GM12878 (cell line): ENCODE data around the gene PARN. TPM values are rescaled to one million over a fixed set of nuclear protein-coding genes. Genes with fewer than 3 reads are reported as not detected.

Experiments
- ATAC-seq: fragments of 200-7000 bp; cut with Tn5 transposase; 3 replicates; pipeline ENCODE4 v1.9.1; 2020; ENCODE audit warnings: mild to moderate bottlenecking, moderate library complexity
- BruUV-seq: library from RNA; stranded (reverse); fragments of 400-500 nt; replicated peaks from 2 replicates; lab custom pipeline; 2021; lab: Mats Ljungman, UMichigan
- CTCF ChIA-PET: fragments of 300-600 bp; sonication (Branson Sonifier 250); formaldehyde crosslinking; extraction: SDS; loops from one replicate; lab custom pipeline; 2021; ENCODE audit warnings: inconsistent platforms; lab: Yijun Ruan, JAX
- POLR2A ChIA-PET: fragments of 350-600 bp; formaldehyde crosslinking; extraction: SDS; loops from one replicate; lab custom pipeline; 2021; ENCODE audit warnings: inconsistent platforms; lab: Charles Lee
- RAD21 ChIA-PET: fragments of 300-600 bp; sonication (Branson Sonifier 250); formaldehyde crosslinking; loops from one replicate; lab custom pipeline; 2023; ENCODE audit warnings: antibody characterized with exemption; ENCODE audit not compliant: unreplicated experiment; lab: Charles Lee
- SMC1A ChIA-PET: fragments of 300-600 bp; sonication (Branson Sonifier 250); formaldehyde crosslinking; loops from one replicate; lab custom pipeline; 2023; ENCODE audit not compliant: unreplicated experiment, uncharacterized antibody; lab: Charles Lee
- DNase-seq: peaks from one replicate; pipeline ENCODE4 v3.0.0-alpha.2; 2011; ENCODE audit warnings: low read depth, low spot score
- FAIRE-seq: peaks from 3 replicates; lab custom pipeline; 2011; peaks lifted over from hg19 to GRCh38; lab: Jason Lieb, UNC
- H2AFZ ChIP-seq: 2 replicates; pipeline ENCODE4 v1.6.0; 2011; ENCODE audit warnings: low read depth, low read length, control low read depth; ENCODE audit not compliant: control insufficient read depth
- H3K27ac ChIP-seq: 2 replicates; pipeline ENCODE4 v1.5.1; 2011; ENCODE audit warnings: control low read depth; ENCODE audit not compliant: control insufficient read depth, insufficient read depth
- H3K27me3 ChIP-seq, 2 experiments: replicated peaks in 1 of 2; 2 replicates each; pipeline versions ENCODE4 v1.6.0 to v1.6.1; 2011; ENCODE audit warnings: low read length in 1 of 2; ENCODE audit not compliant: control insufficient read depth in 2 of 2, insufficient read depth in 2 of 2
- H3K36me3 ChIP-seq, 2 experiments: 2 replicates each; pipeline ENCODE4 v1.5.1; 2011; ENCODE audit warnings: low read length in 1 of 2; ENCODE audit not compliant: control insufficient read depth in 2 of 2, insufficient read depth in 2 of 2
- H3K4me1 ChIP-seq: 2 replicates; pipeline ENCODE4 v1.6.1; 2011; ENCODE audit warnings: mild to moderate bottlenecking, low read length, moderate library complexity, mixed read lengths; ENCODE audit not compliant: control insufficient read depth, insufficient read depth
- H3K4me2 ChIP-seq: 2 replicates; pipeline ENCODE4 v1.6.0; 2011; ENCODE audit warnings: control low read depth; ENCODE audit not compliant: control insufficient read depth, insufficient read depth
- H3K4me3 ChIP-seq: fragments of 200-600 bp; sonication (generic); 2 replicates; pipeline ENCODE4 v1.5.1; 2016
- H3K79me2 ChIP-seq: 2 replicates; pipeline ENCODE4 v1.6.0; 2011; ENCODE audit warnings: low read length; ENCODE audit not compliant: control insufficient read depth, insufficient read depth
- H3K9ac ChIP-seq: 2 replicates; pipeline ENCODE4 v1.8.0; 2011; ENCODE audit warnings: low read length, control low read depth, mixed read lengths; ENCODE audit not compliant: control insufficient read depth, insufficient read depth
- H3K9me3 ChIP-seq: replicated peaks from 3 replicates; pipeline ENCODE4 v1.5.1; 2011; ENCODE audit warnings: mild to moderate bottlenecking, low read length; ENCODE audit not compliant: control insufficient read depth, insufficient read depth
- H4K20me1 ChIP-seq: 2 replicates; pipeline ENCODE4 v1.6.0; 2011; ENCODE audit not compliant: control insufficient read depth, insufficient read depth
- CHD2 ChIP-seq: IDR thresholded peaks from 2 replicates; pipeline ENCODE4 v1.6.1; 2011; ENCODE audit warnings: low read depth, low read length, improper control_type of control experiment, borderline replicate concordance
- CREM ChIP-seq: IDR thresholded peaks from 2 replicates; pipeline ENCODE4 v1.6.1; 2014; ENCODE audit warnings: antibody characterized with exemption, low read depth
- EGR1 ChIP-seq, 2 experiments: IDR thresholded peaks; 1 replicate in 1 of 2; 2 replicates in 1 of 2; pipeline ENCODE4 v1.6.1; 2011 to 2012; ENCODE audit warnings: low read depth in 2 of 2, low read length in 2 of 2, borderline replicate concordance in 1 of 2, mild to moderate bottlenecking in 1 of 2, moderate library complexity in 1 of 2
- HSF1 ChIP-seq: fragments of 150-350 bp; IDR thresholded peaks from 2 replicates; pipeline ENCODE4 v1.6.1; 2014; ENCODE audit warnings: mild to moderate bottlenecking, low read depth, low read length
- IKZF1 ChIP-seq: fragments of 450-650 bp; conservative IDR thresholded peaks from 2 replicates; pipeline ENCODE4 v1.6.1; 2017; ENCODE audit warnings: antibody characterized with exemption, mild to moderate bottlenecking
- NR2C1 ChIP-seq: fragments of 450-650 bp; IDR thresholded peaks from 2 replicates; pipeline ENCODE4 v1.6.1; 2017; ENCODE audit warnings: antibody characterized with exemption, mild to moderate bottlenecking, moderate library complexity
- SMAD1 ChIP-seq: fragments of 450-650 bp; IDR thresholded peaks from 2 replicates; pipeline ENCODE4 v1.6.1; 2018; ENCODE audit warnings: mild to moderate bottlenecking, low read depth; ENCODE audit not compliant: partially characterized antibody
- SP1 ChIP-seq: IDR thresholded peaks from one replicate; pipeline ENCODE4 v1.6.1; 2011; ENCODE audit warnings: low read depth, low read length
- SUZ12 ChIP-seq: fragments of 200-600 bp; sonication (generic); IDR thresholded peaks from one replicate; pipeline ENCODE4 v1.6.1; 2018; ENCODE audit warnings: antibody characterized with exemption, mild to moderate bottlenecking; ENCODE audit not compliant: unreplicated experiment
- TCF12 ChIP-seq: IDR thresholded peaks from 2 replicates; pipeline ENCODE4 v1.6.1; 2011; ENCODE audit warnings: low read depth, mild to moderate bottlenecking, low read length
- ZBTB11 ChIP-seq: fragments of 450-650 bp; formaldehyde crosslinking; IDR thresholded peaks from 2 replicates; pipeline ENCODE4 v1.5.0; 2022; ENCODE audit warnings: mild to moderate bottlenecking, missing genetic modification characterization
- WGBS: methylation state at CpG from one replicate; pipeline ENCODE4 v1.1.6; 2016; ENCODE audit warnings: low lambda C conversion rate; ENCODE audit not compliant: insufficient replicate concordance, insufficient coverage; ENCODE audit errors: missing lambda C conversion rate; 5-methylcytosine and 5-hydroxymethylcytosine counted together
- in situ Hi-C: fragments of 300-500 bp; cut with MboI; formaldehyde crosslinking; loops from 9 replicates; pipeline ENCODE4 v1.14.3; 2018; ENCODE audit warnings: mixed read lengths
- intact Hi-C: fragments of 100-400 bp; cut with micrococcal nuclease; formaldehyde crosslinking; loops from one replicate; pipeline ENCODE4 v1.14.2; 2022; ENCODE audit not compliant: unreplicated experiment
- polyA plus RNA-seq, 11 experiments: library from polyadenylated mRNA; depleted of rRNA in 4 of 11; unstranded in 6 of 11; stranded (reverse) in 5 of 11; fragments of >200 nt; fragmentation: Nextera tagmentation in 4 of 11; fragmentation: Illumina TruSeq in 1 of 11; extraction: Ambion mirVana in 4 of 11; extraction: Trizol in 1 of 11; gene quantifications; 1 replicate in 1 of 11; 2 replicates in 10 of 11; pipeline versions ENCODE4 v1.2.1 to v1.2.3, GENCODE V29; 2011 to 2016; ENCODE audit warnings: inconsistent platforms in 2 of 11, missing spikeins in 2 of 11, low read depth in 1 of 11
- total RNA-seq, 4 experiments: library from RNA; depleted of rRNA in 3 of 4; stranded (reverse); fragments of >200 nt in 3 of 4; fragmentation: Illumina TruSeq in 1 of 4; extraction: Trizol in 1 of 4; gene quantifications; 2 replicates each; pipeline versions ENCODE4 v1.2.1 to v1.2.3, GENCODE V29; 2013 to 2021
- TF ChIP-seq, protein P1 (sequence below): fragments of 450-650 bp; formaldehyde crosslinking; IDR thresholded peaks from 2 replicates; pipeline ENCODE4 v1.4.0; 2020; ENCODE audit warnings: mild to moderate bottlenecking, moderate library complexity

PARN gene
- total and polyA plus RNA-seq, 10 of the 15 experiments (the other 5 are each of a cell fraction or from before 2014, with no cell fraction given) = 15.6 to 77.3 (median 47.7) TPM

DNA sequence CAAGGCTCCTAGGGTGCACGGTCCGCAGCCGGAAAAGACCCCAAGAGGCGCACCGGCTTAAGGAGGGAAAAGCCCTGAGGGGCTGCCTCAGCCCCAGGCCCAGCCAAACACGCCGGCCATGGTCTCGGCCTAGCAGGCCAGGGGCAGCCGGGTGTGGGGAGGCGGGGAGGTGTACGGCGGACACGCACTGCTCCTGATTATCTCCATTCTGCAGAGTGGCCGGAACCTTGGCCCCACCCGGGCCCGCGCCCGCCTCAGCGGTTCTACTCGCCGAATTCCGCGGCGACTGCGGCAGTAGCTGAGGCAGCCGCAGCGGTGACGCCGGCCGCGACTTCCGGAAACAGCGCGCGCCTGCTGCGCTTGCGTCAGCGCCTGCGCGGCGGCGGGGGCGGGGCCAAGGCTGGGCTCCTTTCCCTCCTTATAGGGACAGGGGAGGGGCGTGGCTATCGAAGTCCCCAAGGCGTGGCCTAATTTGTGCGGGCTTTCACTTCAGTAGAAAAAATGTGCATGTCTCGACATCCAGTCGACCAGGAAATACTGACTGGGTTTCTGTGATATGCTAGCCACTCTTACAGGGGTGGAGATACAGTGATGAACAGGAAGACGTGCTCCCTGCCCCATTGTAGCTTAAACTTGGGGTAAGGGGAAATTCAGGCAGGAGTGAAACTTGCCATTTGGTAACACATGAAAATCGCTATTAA lies at the start of gene PARN (continued):
- TF ChIP-seq SUZ12 (no peak), SMAD1 (no peak), CHD2 (peak; percentile 39; the same call in 1 of the 2 replicates)
- TF ChIP-seq, all 136 proteins: peak for 40

- Histone ChIP-seq H2AFZ (no peak overlapping the region), H3K27ac (no peak overlapping the region), H4K20me1 (no peaks in the 10 kb centered on the region), H3K79me2 (no peaks in the 10 kb centered on the region), H3K4me3 (no peak overlapping the region), H3K27me3 (no peaks in the 10 kb centered on the region), H3K9ac (no peak overlapping the region), H3K9me3 (no peaks in the 10 kb centered on the region), H3K36me3 (no peaks in the 10 kb centered on the region), H3K4me2 (no peak overlapping the region), H3K4me1 (no peaks in the 10 kb centered on the region)
- ATAC-seq = no peak
- in situ Hi-C loops = no loop called here
- FAIRE-seq = no peak
- intact Hi-C loops = no loop called here
- WGBS = 64% methylated on average over 11 of the region's 11 CpGs
- RAD21 ChIA-PET = no interaction called here
- DNase-seq = no peak
- CTCF ChIA-PET = no interaction called here
- BruUV-seq = no TSS peak
- POLR2A ChIA-PET = no interaction called here
- SMC1A ChIA-PET = no interaction called here
- no peak for TF ChIP-seq CREM
- TF ChIP-seq EGR1 (IDR thresholded peaks at IDR 0.05; ENCODE audit: borderline replicate concordance in 1 of 2, low read depth in 2 of 2, low read length in 2 of 2) = no peak
- TF ChIP-seq, protein P1, sequence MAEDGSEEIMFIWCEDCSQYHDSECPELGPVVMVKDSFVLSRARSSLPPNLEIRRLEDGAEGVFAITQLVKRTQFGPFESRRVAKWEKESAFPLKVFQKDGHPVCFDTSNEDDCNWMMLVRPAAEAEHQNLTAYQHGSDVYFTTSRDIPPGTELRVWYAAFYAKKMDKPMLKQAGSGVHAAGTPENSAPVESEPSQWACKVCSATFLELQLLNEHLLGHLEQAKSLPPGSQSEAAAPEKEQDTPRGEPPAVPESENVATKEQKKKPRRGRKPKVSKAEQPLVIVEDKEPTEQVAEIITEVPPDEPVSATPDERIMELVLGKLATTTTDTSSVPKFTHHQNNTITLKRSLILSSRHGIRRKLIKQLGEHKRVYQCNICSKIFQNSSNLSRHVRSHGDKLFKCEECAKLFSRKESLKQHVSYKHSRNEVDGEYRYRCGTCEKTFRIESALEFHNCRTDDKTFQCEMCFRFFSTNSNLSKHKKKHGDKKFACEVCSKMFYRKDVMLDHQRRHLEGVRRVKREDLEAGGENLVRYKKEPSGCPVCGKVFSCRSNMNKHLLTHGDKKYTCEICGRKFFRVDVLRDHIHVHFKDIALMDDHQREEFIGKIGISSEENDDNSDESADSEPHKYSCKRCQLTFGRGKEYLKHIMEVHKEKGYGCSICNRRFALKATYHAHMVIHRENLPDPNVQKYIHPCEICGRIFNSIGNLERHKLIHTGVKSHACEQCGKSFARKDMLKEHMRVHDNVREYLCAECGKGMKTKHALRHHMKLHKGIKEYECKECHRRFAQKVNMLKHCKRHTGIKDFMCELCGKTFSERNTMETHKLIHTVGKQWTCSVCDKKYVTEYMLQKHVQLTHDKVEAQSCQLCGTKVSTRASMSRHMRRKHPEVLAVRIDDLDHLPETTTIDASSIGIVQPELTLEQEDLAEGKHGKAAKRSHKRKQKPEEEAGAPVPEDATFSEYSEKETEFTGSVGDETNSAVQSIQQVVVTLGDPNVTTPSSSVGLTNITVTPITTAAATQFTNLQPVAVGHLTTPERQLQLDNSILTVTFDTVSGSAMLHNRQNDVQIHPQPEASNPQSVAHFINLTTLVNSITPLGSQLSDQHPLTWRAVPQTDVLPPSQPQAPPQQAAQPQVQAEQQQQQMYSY = no peak
- TF ChIP-seq NR2C1 = no peak
- TF ChIP-seq SP1 = no peak
- TF ChIP-seq HSF1 = no peak
- TF ChIP-seq IKZF1 = no peak
- no peak for TF ChIP-seq ZBTB11
- TF ChIP-seq TCF12 = no peak
Observed at GRCh38 chr16:14678748-14679497, 48.9 kb upstream of the PARN start.
